RWPE2 (cell line): ENCODE measurements around the gene PTP4A1.

Source experiments
- ATAC-seq: fragments of 200-7000 bp; cut with Tn5 transposase; 3 replicates; pipeline ENCODE4 v1.9.1; 2021; ENCODE audit warnings: low read depth
- DNase-seq: peaks from one replicate; pipeline ENCODE4 v3.0.0-alpha.2; 2020; ENCODE audit warnings: low spot score
- H3K27ac ChIP-seq: fragments of 450-650 bp; 2 replicates; pipeline ENCODE4 v1.5.1; 2017; ENCODE audit warnings: mild to moderate bottlenecking; ENCODE audit not compliant: poor library complexity, severe bottlenecking
- H3K27me3 ChIP-seq: fragments of 250-450 bp; sonication (Bioruptor Pico); 2 replicates; pipeline ENCODE4 v1.5.1; 2021; ENCODE audit warnings: mild to moderate bottlenecking, moderate library complexity; ENCODE audit not compliant: insufficient read depth, poor library complexity, severe bottlenecking
- H3K36me3 ChIP-seq: fragments of 250-450 bp; sonication (Bioruptor Pico); 2 replicates; pipeline ENCODE4 v1.5.1; 2020; ENCODE audit warnings: low read depth, mild to moderate bottlenecking, moderate library complexity
- H3K4me1 ChIP-seq: fragments of 250-450 bp; sonication (Bioruptor Pico); 2 replicates; pipeline ENCODE4 v1.5.1; 2021; ENCODE audit warnings: mild to moderate bottlenecking, moderate library complexity; ENCODE audit not compliant: insufficient read depth, poor library complexity, severe bottlenecking
- H3K4me3 ChIP-seq: fragments of 250-450 bp; sonication (Bioruptor Pico); 2 replicates; pipeline ENCODE4 v1.5.1; 2021; ENCODE audit warnings: mild to moderate bottlenecking, moderate library complexity; ENCODE audit not compliant: severe bottlenecking
- H3K9me3 ChIP-seq: fragments of 250-450 bp; sonication (Bioruptor Pico); 2 replicates; pipeline ENCODE4 v1.5.1; 2021; ENCODE audit warnings: mild to moderate bottlenecking, moderate library complexity; ENCODE audit not compliant: severe bottlenecking
- CTCF ChIP-seq: fragments of 450-650 bp; IDR thresholded peaks from one replicate; pipeline ENCODE4 v1.5.1; 2017; ENCODE audit warnings: mild to moderate bottlenecking, moderate library complexity; ENCODE audit not compliant: poor library complexity, severe bottlenecking

The PTP4A1 gene

DNA sequence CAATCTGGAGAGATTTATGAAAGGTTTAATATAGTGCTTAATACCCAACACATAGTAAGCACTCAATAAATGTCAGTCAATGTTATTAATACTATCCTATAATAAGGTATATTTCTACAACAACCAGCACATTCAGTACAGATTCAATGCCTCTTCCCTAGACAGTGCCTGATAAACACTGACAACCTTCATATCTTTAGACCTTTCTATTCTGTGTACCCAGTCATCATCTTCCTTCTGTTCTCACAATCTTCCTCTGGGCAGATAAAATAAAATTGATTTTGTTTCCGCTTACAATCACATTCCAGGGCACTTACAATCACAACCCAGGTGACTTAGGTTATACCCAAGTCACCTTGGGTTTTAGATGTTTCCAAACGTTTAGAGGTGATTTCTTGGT, 11.0 kb upstream of the PTP4A1 start:
- DNase-seq (no peak), ATAC-seq (0 out of 3 replicates have a peak, but pooled peaks have one; percentile 6)
- peaks cover 46% of the 10 kb centered on the region for H3K4me1 ChIP-seq
- no peaks in the 10 kb centered on the region for H3K9me3 ChIP-seq
- H3K4me3 ChIP-seq: no peak overlapping the region
- H3K27ac ChIP-seq: peak overlapping the region; percentile 60
- TF ChIP-seq CTCF: no peak
- H3K27me3 ChIP-seq: no peaks in the 10 kb centered on the region
- H3K36me3 ChIP-seq: no peaks in the 10 kb centered on the region

GRCh38 chr6:63563235-63563634, 9.0 kb upstream of the PTP4A1 start:
- Histone ChIP-seq H3K4me1 (peaks cover 44% of the 10 kb centered on the region), H3K9me3 (no peaks in the 10 kb centered on the region), H3K27me3 (no peaks in the 10 kb centered on the region), H3K36me3 (no peaks in the 10 kb centered on the region; the same call in 1 of the 2 replicates), H3K27ac (no peak overlapping the region), H3K4me3 (no peak overlapping the region)
- ATAC-seq (no peak), DNase-seq (no peak)
- TF ChIP-seq CTCF: no peak

DNA sequence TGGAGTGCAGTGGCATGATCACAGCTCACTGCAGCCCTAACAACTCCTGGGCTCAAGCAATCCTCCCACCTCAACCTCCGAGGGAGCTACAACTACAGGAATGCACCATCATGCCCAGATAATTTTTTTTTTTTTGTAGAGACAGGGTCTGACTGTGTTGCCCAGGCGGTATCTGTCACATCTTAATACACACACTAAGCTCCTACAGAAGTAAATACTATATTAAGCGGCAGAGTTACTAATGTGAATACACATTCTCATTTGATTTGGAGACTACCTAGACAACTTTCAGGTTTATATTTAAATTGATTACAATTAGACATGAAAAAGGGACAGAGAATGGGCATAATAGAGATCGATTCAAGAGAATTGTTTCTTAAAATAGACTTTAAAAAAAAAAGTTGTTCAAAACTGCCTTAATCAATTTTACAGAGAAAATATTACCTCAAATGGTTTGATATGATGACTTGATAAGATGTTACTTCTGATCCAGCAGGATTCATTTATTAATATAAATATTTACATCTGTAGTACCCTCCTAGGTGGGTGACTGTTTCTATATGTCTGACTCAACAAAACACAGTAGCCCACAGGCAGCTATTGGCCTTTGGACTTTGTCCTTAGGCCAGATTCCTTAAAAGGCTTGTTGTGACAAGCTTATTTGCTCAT, 7.1 kb upstream of the PTP4A1 start:
- no peaks in the 10 kb centered on the region; the same call in 1 of the 2 replicates for H3K36me3 ChIP-seq
- H3K27me3 ChIP-seq: no peaks in the 10 kb centered on the region
- H3K27ac ChIP-seq: peak overlapping the region; percentile 36
- DNase-seq (no peak), ATAC-seq (peak; percentile 80)
- no peak for TF ChIP-seq CTCF
- no peak overlapping the region for H3K4me3 ChIP-seq
- peaks cover 47% of the 10 kb centered on the region for H3K4me1 ChIP-seq
- no peaks in the 10 kb centered on the region for H3K9me3 ChIP-seq

DNA sequence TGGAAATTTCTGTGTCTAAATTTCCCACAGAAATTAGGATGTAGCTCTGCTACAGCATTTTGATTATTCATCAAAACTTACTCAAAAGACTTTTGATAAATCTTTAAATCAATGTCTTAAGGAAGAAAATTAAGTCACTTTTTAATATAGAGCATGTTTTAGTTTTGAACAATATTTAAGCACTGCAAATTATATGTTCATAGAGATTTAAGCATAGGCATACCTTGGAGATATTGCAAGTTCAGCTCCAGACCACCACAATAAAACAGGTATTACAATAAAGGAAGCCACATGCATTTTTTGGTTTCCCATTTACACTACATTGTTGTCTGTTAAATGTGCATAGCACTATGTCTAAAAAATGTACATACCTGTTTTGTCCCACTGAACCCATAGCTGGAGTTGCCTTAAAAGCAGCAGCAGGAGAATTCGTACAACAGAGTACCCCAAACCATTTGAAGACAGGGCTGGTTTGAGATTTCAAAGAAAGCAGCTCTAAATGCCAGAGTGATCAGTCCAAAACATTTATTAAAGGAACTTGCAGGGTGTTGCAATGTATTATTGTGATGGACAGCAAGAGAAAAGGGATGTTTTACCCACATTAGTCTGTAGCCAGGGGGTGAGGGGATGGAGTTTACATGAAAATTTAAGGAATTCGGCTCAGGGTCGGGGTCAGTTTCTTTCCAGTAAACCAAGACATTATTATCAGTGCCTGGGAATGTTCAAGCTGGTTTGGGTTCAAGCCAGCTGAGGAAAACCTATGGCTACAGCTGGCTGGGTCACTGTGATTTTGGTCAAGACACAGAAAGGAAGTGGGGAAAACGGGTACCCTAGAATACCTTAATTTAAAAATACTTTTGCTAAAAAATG, 6.3 kb upstream of the PTP4A1 start:
- DNase-seq (no peak), ATAC-seq (no peak)
- TF ChIP-seq CTCF: no peak
- Histone ChIP-seq H3K4me1 (peaks cover 48% of the 10 kb centered on the region), H3K27ac (peak overlapping the region; percentile 36), H3K4me3 (no peak overlapping the region), H3K9me3 (no peaks in the 10 kb centered on the region), H3K36me3 (no peaks in the 10 kb centered on the region; the same call in 1 of the 2 replicates), H3K27me3 (no peaks in the 10 kb centered on the region)
